ENCODE results near the gene GMPR. TPM values are rescaled to one million over a fixed set of nuclear protein-coding genes. Genes with fewer than 3 reads are reported as not detected.

Gene GMPR
- total RNA-seq, 1 experiment from 2014 or later: 6.0 TPM

GRCh38 chr6:16270178-16270794, 31.9 kb downstream of the GMPR start:
- no peak for DNase-seq (ENCODE audit: low read depth)

GRCh38 chr6:16271428-16271827, 33.0 kb downstream of the GMPR start:
- DNase-seq (ENCODE audit: low read depth): no peak

- DNase-seq (ENCODE audit: low read depth): no peak
Measured at GRCh38 chr6:16272201-16272600, 33.8 kb downstream of the GMPR start.

- DNase-seq (ENCODE audit: low read depth): peak; percentile 6
Measured at GRCh38 chr6:16273256-16273655, 34.9 kb downstream of the GMPR start.

GRCh38 chr6:16274483-16274882, 36.1 kb downstream of the GMPR start:
- no peak for DNase-seq (ENCODE audit: low read depth)

- no peak for DNase-seq (ENCODE audit: low read depth)
Measured at GRCh38 chr6:16274885-16275589, 36.6 kb downstream of the GMPR start.

- peak; percentile 94 for DNase-seq (ENCODE audit: low read depth)
Measured at GRCh38 chr6:16277101-16277981, 39.0 kb downstream of the GMPR start.

GRCh38 chr6:16278048-16278724, 39.8 kb downstream of the GMPR start:
- DNase-seq (ENCODE audit: low read depth): peak; percentile 49

- no peak for DNase-seq (ENCODE audit: low read depth)
Measured at GRCh38 chr6:16278750-16279149, 40.4 kb downstream of the GMPR start.

GRCh38 chr6:16279243-16279642, 40.9 kb downstream of the GMPR start:
- no peak for DNase-seq (ENCODE audit: low read depth)

- DNase-seq (ENCODE audit: low read depth): no peak
Measured at GRCh38 chr6:16282370-16282769, 44.0 kb downstream of the GMPR start.

GRCh38 chr6:16284472-16284871, 46.1 kb downstream of the GMPR start:
- DNase-seq (ENCODE audit: low read depth): no peak

- no peak for DNase-seq (ENCODE audit: low read depth)
Measured at GRCh38 chr6:16285467-16286150, 47.2 kb downstream of the GMPR start.

- DNase-seq (ENCODE audit: low read depth): peak; percentile 14
Measured at GRCh38 chr6:16286151-16286522, 47.8 kb downstream of the GMPR start.

- DNase-seq (ENCODE audit: low read depth): no peak
Measured at GRCh38 chr6:16288163-16288562, 49.8 kb downstream of the GMPR start.

GRCh38 chr6:16291739-16292138, 53.4 kb downstream of the GMPR start:
- no peak for DNase-seq (ENCODE audit: low read depth)

GRCh38 chr6:16292432-16292831, 54.0 kb downstream of the GMPR start:
- DNase-seq (ENCODE audit: low read depth): no peak

- DNase-seq (ENCODE audit: low read depth): no peak
Measured at GRCh38 chr6:16292942-16293341, 54.6 kb downstream of the GMPR start.

- DNase-seq (ENCODE audit: low read depth): no peak
Measured at GRCh38 chr6:16294371-16294770, 56.0 kb downstream of the GMPR start.

- DNase-seq (ENCODE audit: low read depth): no peak
Measured at GRCh38 chr6:16295060-16295459, 56.7 kb downstream of the GMPR start.

GRCh38 chr6:16295471-16295870, 57.1 kb downstream of the GMPR start:
- no peak for DNase-seq (ENCODE audit: low read depth)

Measured in LHCN-M2 (cell line).